Muscle layer of duodenum (tissue), 2 donors: ENCODE data around the gene NHLRC4.
A peak's percentile ranks its signal among the peaks of the same experiment; 100 is the strongest.

Experiments used
- H3K27ac ChIP-seq: one replicate; pipeline ENCODE4 v1.7.0; 2013; ENCODE audit warnings: mild to moderate bottlenecking, low read length
- H3K27me3 ChIP-seq: one replicate; pipeline ENCODE4 v1.7.0; 2013; ENCODE audit warnings: low read depth, mild to moderate bottlenecking, control low read depth, low read length
- H3K36me3 ChIP-seq, 2 donors: one replicate each; pipeline ENCODE4 v1.7.0; 2013; ENCODE audit warnings: low read length in 2 of 2, control low read depth in 1 of 2, mild to moderate bottlenecking in 1 of 2; ENCODE audit not compliant: insufficient read depth in 2 of 2, control insufficient read depth in 1 of 2
- H3K4me1 ChIP-seq, 2 donors: one replicate each; pipeline ENCODE4 v1.7.0; 2013; ENCODE audit warnings: low read length in 2 of 2, mild to moderate bottlenecking in 2 of 2, control low read depth in 1 of 2, moderate library complexity in 1 of 2; ENCODE audit not compliant: insufficient read depth in 2 of 2, control insufficient read depth in 1 of 2
- H3K4me3 ChIP-seq, 2 donors: one replicate each; pipeline ENCODE4 v1.7.0; 2013; ENCODE audit warnings: low read length in 2 of 2, low read depth in 1 of 2, mild to moderate bottlenecking in 1 of 2
- H3K9me3 ChIP-seq, 2 donors: one replicate each; pipeline ENCODE4 v1.7.0; 2013; ENCODE audit warnings: low read length in 2 of 2, control low read depth in 1 of 2, mild to moderate bottlenecking in 1 of 2; ENCODE audit not compliant: control insufficient read depth in 1 of 2
- donor health status: healthy.

NHLRC4 gene

DNA sequence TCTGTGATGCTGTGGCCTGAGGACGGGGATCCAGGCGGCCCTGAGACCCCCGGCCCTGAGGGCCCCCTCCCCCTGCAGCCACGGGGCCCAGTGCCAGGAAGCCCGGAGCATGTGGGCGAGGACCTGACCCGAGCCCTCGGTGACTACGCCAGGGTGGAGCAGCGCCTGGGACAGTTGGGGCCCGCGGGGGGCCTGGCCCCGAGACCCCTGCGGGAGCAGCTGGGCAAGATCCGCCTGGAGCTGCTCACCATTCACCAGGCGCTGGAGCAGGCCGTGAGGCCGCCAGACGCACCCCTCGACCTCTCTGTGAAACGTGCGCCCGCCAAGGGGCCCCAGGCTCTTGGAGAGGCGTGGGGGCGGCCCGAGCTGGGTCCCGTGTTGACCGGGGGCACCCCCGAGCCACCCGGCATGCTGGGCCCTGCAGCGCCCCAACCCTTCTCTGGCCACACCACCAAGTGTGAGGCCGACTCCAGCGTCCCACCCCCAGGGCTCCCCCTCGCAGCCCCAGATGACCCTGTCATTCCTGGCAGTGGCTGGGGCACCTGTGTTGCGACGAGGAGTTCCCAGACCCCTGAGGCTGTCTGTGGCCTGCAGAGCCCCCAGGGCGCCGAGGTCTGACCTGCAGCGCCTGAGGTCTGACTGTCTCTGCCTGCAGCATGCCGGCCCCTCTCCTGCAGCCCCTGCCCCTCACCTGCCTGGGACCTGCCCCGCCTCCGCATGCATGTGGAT lies 2.0 kb upstream of the NHLRC4 start:
- Histone ChIP-seq H3K4me1 (peaks cover 10 to 32% of the 10 kb centered on the region in 2 donors), H3K4me3 (no peak overlapping the region), H3K36me3 (no peaks in the 10 kb centered on the region), H3K27me3 (no peaks in the 10 kb centered on the region), H3K27ac (no peak overlapping the region), H3K9me3 (no peaks in the 10 kb centered on the region)

DNA sequence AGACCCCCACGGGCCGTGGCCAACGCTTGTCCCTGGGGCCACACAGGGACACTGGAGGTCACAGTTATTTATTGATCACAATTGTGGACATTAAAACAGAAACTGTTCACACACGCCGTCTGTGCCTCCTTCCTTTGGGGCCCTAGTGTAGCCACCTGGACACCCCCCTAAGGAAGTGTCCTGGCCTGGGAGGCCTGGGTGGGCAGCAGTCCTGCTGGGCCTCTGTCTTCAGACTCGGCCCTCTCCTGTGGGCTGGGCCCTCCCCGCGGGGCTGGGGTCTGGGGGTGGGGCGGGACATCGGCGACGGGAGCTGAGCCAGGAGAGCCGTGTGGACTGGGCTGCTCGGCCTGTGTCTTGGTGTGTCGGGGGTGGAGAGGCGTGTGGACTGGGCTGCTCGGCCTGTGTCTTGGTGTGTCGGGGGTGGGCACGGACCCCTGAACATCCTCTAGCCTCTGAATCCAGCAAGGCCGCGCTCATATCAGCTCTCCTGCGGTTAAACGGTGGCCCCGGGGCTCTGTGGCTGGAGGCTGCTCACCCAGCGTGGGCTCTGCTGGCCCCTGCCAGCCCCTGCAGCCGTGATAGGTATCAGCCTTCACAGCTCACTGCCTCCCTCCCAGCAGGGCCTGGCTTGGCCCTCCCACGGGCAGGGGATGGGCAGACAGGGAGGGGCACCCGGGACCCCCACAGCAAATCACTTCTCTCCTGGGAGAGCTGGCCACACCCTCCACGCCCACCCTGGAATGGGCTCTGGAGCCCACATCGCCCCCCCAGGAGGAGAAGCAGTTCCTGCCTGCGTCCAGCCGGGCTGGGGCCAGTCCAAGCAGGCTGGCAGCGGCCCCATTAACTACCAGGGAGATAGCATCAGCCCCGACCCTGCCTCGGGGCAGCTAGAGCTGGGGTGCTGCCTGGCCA lies 1.1 kb upstream of the NHLRC4 start:
- no peak overlapping the region for H3K27ac ChIP-seq
- H3K36me3 ChIP-seq, result no peaks in the 10 kb centered on the region
- no peak overlapping the region for H3K4me3 ChIP-seq
- peaks cover 10 to 35% of the 10 kb centered on the region in 2 donors for H3K4me1 ChIP-seq
- no peaks in the 10 kb centered on the region for H3K9me3 ChIP-seq
- H3K27me3 ChIP-seq, result no peaks in the 10 kb centered on the region

DNA sequence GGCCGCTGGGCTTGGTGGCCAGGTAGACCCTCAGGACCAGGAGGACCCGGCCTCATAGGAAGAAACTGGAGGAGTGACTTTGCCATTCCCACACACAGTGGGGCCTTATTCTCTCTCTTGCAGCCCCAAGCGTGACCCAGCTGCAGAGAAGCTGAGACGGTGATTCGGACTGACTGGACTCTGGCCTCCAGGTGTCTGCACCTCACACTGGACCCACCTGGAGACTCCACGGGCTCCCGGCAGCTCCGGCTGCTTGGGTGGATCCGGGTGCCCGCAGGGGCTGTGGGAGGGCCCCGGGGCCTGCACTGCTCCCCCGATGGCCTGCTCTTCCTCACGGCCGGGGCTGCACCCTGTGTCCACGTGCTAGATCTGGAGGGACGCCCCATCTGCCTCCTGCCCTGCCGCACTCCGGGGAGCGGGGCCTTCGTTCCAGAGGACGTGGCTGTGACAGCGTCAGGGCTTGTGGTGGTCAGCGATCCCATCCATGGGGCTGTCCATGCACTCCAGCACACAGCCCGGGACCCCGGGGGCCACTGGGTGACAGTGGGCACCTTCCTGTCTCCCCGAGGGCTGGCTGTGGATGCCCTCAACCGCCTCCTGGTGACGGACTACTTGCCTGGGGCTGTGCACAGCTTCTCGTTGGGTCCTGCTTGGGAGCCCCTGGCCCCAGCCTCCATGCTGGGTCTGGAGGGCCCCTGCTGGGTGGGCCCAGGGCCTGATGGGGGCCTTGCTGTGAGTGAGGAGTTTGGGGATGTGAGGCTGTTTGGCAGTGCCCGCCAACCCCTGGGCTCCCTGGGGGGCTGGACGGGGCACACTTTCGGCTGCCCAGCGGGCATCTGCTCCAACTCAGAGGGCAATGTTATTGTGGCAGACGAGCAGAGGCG lies 810 bp downstream of the NHLRC4 start:
- no peaks in the 10 kb centered on the region for H3K9me3 ChIP-seq
- peaks cover 10 to 40% of the 10 kb centered on the region in 2 donors for H3K4me1 ChIP-seq
- H3K4me3 ChIP-seq, result peak overlapping the region; percentile 26 to 59
- no peaks in the 10 kb centered on the region for H3K27me3 ChIP-seq
- H3K36me3 ChIP-seq, result peaks cover 0 to 7% of the 10 kb centered on the region in 2 donors
- no peak overlapping the region for H3K27ac ChIP-seq

DNA sequence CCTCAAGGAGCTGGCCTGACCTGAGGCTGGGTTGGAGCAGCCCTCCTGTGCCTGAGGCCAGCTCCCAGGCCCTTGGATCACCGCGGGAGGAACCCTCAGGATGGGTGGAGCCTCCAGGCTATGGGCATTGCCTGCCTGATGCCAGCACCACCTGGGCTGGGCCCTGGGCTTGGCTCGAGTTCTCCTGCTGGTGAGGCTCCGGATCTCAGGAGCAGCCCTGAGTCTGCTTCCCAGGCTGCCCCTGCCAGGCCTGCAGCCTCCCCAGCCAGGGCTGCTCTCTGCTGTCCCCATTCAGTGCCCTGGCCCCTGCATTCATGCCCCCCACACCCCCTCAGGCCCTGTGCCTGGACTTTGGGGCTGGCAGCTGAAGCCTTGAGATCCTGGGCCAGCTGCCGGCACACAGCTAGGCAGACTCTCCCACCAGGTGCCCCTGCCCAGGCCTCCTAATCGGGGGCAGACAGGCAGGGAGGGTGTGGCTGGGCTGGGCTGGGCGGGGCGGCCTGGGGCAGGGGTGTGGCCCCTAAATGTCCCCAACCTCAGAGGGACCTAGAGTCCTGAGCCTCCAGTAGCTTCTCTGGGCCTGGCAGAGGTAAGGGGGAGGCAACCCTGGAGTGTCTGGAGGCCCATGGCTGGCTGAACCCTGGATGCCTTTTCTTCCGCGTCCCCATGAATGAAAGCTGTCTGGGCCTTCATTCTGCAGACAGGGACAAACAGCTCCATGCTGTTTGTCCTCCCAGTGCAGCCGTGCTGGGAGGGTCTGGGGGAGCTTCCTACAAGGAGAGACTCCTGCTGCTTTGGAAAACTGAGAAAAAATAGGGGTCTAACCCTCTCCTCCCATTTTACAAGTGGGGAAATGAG lies 1.8 kb downstream of the NHLRC4 start:
- Histone ChIP-seq H3K4me1 (peaks cover 10 to 40% of the 10 kb centered on the region in 2 donors), H3K27ac (peak overlapping the region; percentile 60), H3K36me3 (peaks cover 0 to 7% of the 10 kb centered on the region in 2 donors), H3K4me3 (peak overlapping the region; percentile 56 to 60), H3K9me3 (no peaks in the 10 kb centered on the region), H3K27me3 (no peaks in the 10 kb centered on the region)

DNA sequence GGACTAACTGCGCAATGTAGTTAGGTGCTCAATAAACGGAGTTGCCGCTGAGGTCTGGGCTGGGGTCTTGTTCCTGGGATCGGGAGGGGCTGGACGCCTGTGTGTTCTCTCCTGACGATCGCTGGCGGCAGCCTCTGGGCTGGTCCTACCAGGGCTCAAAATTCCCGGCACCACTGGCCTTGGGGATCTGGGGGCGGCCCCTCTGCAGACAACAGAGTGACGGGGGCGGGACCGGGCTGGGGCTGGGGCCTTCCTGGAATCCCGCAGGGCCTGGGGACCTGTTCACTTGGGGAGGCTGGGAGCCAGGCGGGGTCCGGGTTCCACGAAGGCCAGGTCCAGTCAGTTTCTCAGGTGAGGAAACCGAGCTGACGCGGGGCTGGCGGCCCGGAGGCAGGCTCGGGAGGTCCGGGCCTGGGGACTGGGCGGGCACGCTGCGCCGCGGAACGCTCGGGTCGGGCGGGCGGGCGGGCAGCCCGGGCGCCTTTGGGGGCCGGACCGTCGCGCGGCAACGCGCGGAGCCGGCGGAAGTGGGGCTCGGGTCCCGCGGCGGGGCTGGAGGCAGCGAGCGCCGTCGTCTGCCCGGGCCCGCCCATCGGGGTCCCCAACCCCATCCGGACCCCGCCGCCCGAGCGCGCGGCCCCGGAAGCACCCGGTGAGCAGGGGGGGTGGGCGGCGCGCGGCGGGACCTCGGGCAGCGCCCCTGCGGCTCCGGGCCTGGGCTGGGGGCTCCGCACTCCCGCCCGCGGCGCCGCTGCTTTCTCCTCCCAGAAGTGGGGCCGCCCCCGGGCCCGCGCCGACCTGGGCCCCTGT lies 2.8 kb downstream of the NHLRC4 start, which contains the start of gene PIGQ:
Gene PIGQ (plus strand): TSS at position 524 of the 810 bp plus-strand sequence. CDS start 4,107 bp downstream, outside the sequence.
- peaks cover 10 to 40% of the 10 kb centered on the region in 2 donors for H3K4me1 ChIP-seq
- peak within 1 kb of the TSS; percentile 74 to 92 for H3K4me3 ChIP-seq
- H3K36me3 ChIP-seq, result peaks cover 0 to 17% of the 10 kb centered on the region in 2 donors
- no peaks in the 10 kb centered on the region for H3K9me3 ChIP-seq
- no peaks in the 10 kb centered on the region for H3K27me3 ChIP-seq
- peak within 1 kb of the TSS; percentile 60 for H3K27ac ChIP-seq

DNA sequence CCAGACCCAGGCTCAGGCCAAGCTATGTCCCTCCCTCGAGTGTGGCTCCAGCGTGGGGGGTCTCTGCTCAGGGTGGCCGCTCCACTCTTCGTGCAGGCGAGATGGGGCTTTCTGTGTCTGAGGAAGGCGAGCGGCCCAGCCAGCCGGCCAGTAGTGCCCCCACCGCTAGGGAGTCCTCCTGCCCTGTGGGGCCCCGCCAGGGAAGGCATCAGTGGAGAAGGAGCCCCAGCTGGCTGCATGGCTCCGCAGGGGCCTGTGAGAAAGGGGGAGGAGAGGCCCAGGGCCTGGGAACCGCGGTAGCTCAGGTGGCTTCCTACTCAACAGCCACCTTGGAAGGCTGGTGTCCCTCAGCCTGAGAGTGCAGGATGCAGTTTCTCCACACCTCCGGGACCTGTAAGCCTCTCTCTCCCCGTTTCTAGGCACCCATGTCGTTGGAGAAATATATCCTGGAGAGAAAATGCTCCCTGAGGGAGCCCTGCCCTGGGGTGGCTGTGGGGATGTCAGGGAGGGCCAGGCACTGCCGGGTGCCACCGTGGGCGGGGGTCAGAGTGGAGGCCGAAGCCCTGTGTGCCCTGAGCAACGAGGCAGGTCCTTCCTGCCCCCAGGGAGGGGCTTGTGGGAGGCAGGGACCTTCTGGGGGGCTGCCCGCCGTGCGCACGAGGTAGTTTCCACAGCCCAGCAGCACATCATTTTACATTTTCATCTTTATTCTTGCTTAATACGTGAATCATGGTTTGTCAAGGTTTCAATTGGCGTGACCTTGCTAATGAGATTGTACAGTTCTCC lies 6.3 kb downstream of the NHLRC4 start:
- H3K36me3 ChIP-seq, result peaks cover 0 to 33% of the 10 kb centered on the region in 2 donors
- no peaks in the 10 kb centered on the region for H3K9me3 ChIP-seq

DNA sequence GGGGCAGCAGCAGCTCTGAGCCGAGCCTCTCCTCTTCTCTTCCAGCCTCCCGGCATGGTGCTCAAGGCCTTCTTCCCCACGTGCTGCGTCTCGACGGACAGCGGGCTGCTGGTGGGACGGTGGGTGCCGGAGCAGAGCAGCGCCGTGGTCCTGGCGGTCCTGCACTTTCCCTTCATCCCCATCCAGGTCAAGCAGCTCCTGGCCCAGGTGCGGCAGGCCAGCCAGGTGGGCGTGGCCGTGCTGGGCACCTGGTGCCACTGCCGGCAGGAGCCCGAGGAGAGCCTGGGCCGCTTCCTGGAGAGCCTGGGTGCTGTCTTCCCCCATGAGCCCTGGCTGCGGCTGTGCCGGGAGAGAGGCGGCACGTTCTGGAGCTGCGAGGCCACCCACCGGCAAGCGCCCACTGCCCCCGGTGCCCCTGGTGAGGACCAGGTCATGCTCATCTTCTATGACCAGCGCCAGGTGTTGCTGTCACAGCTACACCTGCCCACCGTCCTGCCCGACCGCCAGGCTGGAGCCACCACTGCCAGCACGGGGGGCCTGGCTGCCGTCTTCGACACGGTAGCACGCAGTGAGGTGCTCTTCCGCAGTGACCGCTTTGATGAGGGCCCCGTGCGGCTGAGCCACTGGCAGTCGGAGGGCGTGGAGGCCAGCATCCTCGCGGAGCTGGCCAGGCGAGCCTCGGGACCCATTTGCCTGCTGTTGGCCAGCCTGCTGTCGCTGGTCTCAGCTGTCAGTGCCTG lies 7.4 kb downstream of the NHLRC4 start:
- H3K9me3 ChIP-seq, result no peaks in the 10 kb centered on the region
- H3K36me3 ChIP-seq, result peaks cover 0 to 33% of the 10 kb centered on the region in 2 donors
- peaks cover 2 to 13% of the 10 kb centered on the region in 2 donors for H3K4me1 ChIP-seq

More for the DNA sequence above, 6.3 kb downstream of the NHLRC4 start:
- H3K27me3 ChIP-seq, result no peaks in the 10 kb centered on the region
- H3K27ac ChIP-seq, result no peak overlapping the region
- H3K4me3 ChIP-seq, result no peak overlapping the region
- H3K4me1 ChIP-seq, result peaks cover 6 to 17% of the 10 kb centered on the region in 2 donors

DNA sequence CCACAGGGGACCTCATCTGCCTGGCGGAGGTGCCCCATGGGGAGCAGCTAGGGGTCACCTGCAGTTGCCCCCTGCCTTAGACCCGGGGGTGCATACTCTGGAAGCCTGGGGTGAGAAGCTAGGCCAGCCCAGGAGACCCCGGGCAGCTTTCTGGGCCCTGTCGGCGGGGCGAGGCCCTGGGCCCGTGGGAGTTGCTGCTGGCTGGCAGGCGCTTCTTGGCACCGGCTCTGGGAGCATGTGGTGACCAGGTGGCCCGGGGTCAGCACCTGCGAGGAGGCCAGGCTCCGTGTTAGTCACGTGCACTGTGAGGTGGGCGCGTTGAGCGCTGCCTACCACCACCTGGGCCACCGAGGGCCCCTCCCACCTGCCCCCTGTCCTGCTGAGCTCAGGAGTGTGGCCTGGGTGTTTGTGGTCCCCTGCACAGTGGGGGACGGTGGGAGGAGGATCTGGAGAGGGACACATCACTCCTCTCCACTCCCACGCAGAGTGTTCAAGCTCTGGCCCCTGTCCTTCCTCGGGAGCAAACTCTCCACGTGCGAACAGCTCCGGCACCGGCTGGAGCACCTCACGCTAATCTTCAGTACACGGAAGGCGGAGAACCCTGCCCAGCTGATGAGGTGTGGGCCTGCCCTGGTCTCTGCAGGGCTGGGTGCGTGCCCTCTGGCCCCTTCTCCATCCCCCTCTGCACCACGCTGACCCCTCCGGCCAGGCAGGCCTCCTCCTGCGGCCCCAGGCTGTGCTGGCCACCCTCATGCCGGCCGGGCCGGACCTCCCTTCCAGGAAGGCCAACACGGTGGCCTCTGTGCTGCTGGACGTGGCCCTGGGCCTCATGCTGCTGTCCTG lies 8.8 kb downstream of the NHLRC4 start:
- Histone ChIP-seq H3K27me3 (no peaks in the 10 kb centered on the region), H3K4me1 (peaks cover 0 to 11% of the 10 kb centered on the region in 2 donors), H3K27ac (no peak overlapping the region), H3K9me3 (no peaks in the 10 kb centered on the region), H3K4me3 (no peak overlapping the region), H3K36me3 (peaks cover 0 to 35% of the 10 kb centered on the region in 2 donors)

More for the DNA sequence above, 7.4 kb downstream of the NHLRC4 start:
- H3K4me3 ChIP-seq, result no peak overlapping the region
- H3K27me3 ChIP-seq, result no peaks in the 10 kb centered on the region
- no peak overlapping the region for H3K27ac ChIP-seq
